Measurements from ENCODE around the gene NFIX. TPM values are rescaled to one million over a fixed set of nuclear protein-coding genes. Genes with fewer than 3 reads are reported as not detected.

Gene NFIX
- total and polyA plus RNA-seq, 9 donors: 30.3 to 256 (median 217) TPM

DNA sequence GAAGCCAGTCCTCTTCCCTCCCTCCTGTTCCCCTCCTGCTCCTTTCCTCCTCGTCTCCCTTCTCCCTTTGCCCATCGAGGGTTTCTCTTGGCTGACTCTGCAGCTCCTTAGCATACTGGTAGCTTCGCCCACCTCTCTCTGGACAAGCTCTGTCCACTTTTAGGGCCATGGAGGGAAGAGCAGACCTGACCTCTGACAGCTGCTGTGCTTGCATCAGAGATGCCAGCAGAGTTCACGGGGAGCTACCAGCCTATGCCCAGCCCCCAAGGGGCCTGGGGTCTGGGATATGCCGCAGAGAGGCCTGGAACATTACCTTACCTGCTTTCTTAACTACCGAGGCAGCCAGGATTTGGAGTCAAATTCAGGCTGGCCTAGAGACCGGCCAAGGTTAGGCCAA lies 87.7 kb downstream of the NFIX start:
- peaks cover 6% of the 10 kb centered on the region for H3K4me1 ChIP-seq (ENCODE audit: insufficient read depth)
- H3K36me3 ChIP-seq: no peaks in the 10 kb centered on the region
- no peak overlapping the region for H3K27ac ChIP-seq
- no peaks in the 10 kb centered on the region for H3K27me3 ChIP-seq
- intact Hi-C loops (cut with DNase I): no loop called here
- no peak overlapping the region for H3K4me3 ChIP-seq
- DNase-seq: no peak
- WGBS, 3 donors: 74 to 76% (median 75%) methylated on average over 7 of the region's 7 CpGs
- no peaks in the 10 kb centered on the region for H3K9me3 ChIP-seq
- TF ChIP-seq, protein P1, sequence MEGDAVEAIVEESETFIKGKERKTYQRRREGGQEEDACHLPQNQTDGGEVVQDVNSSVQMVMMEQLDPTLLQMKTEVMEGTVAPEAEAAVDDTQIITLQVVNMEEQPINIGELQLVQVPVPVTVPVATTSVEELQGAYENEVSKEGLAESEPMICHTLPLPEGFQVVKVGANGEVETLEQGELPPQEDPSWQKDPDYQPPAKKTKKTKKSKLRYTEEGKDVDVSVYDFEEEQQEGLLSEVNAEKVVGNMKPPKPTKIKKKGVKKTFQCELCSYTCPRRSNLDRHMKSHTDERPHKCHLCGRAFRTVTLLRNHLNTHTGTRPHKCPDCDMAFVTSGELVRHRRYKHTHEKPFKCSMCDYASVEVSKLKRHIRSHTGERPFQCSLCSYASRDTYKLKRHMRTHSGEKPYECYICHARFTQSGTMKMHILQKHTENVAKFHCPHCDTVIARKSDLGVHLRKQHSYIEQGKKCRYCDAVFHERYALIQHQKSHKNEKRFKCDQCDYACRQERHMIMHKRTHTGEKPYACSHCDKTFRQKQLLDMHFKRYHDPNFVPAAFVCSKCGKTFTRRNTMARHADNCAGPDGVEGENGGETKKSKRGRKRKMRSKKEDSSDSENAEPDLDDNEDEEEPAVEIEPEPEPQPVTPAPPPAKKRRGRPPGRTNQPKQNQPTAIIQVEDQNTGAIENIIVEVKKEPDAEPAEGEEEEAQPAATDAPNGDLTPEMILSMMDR (IDR thresholded peaks at IDR 0.05): no peak
- no peak for TF ChIP-seq POLR2A (IDR thresholded peaks at IDR 0.05)
- TF ChIP-seq EP300 (IDR thresholded peaks at IDR 0.05): no peak

DNA sequence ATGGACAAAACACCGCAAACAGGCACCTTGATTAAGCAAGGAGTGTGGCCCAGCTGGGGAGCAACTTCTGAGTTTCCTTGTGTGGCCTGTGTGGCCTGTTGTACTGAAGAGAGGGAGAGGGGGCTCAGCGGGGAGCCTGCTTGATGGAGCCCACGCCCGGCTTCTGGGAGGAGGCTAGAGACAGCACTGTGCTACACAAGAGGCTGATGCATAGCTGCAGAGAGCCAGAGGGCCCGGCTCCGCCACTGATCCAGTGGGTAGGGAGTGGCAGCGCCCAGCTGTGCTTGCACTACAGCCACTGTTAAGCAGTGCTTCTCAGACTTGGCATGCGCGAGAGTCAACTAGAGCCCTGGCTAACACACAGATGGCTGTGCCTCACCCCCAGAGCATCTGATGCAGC lies 88.4 kb downstream of the NFIX start:
- H3K36me3 ChIP-seq: no peaks in the 10 kb centered on the region
- WGBS, 3 donors: 85 to 90% (median 89%) methylated on average over 9 of the region's 9 CpGs
- H3K9me3 ChIP-seq: no peaks in the 10 kb centered on the region
- no peak for DNase-seq
- intact Hi-C loops (cut with DNase I): no loop called here
- no peaks in the 10 kb centered on the region for H3K27me3 ChIP-seq
- no peak overlapping the region for H3K4me3 ChIP-seq
- peaks cover 4% of the 10 kb centered on the region for H3K4me1 ChIP-seq (ENCODE audit: insufficient read depth)
- H3K27ac ChIP-seq: no peak overlapping the region
- no peak for TF ChIP-seq POLR2A (IDR thresholded peaks at IDR 0.05)
- TF ChIP-seq, protein P1 (IDR thresholded peaks at IDR 0.05): no peak
- TF ChIP-seq EP300 (IDR thresholded peaks at IDR 0.05): no peak

DNA sequence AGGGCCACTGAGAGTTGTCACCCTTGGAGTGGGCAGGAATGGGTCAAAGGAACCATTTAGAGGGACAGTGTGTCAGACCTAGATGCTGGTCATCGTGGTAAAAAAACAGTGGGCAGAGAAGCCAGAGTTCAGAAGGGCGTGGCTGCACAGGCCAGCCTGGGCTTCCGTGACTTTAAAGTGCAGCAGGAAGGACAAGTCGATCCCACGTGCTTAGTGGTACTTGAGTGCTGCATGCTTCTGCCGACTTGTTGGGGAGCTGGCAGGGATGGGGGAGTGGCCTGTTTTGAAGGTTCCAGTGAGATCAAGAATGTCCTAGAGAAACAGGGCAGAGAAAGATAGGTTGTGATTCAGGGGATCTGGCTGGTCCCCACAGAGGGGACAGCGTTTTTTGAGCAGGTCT lies 90.4 kb downstream of the NFIX start:
- intact Hi-C loops (cut with DNase I): no loop called here
- H3K36me3 ChIP-seq: no peaks in the 10 kb centered on the region
- TF ChIP-seq EP300 (IDR thresholded peaks at IDR 0.05) (no peak), POLR2A (IDR thresholded peaks at IDR 0.05) (no peak)
- TF ChIP-seq, protein P1 (IDR thresholded peaks at IDR 0.05): no peak
- no peak for DNase-seq
- no peak overlapping the region for H3K27ac ChIP-seq
- WGBS, 3 donors: 49 to 54% (median 50%) methylated on average over 7 of the region's 7 CpGs
- peaks cover 12% of the 10 kb centered on the region for H3K4me1 ChIP-seq (ENCODE audit: insufficient read depth)
- H3K27me3 ChIP-seq: no peaks in the 10 kb centered on the region
- H3K9me3 ChIP-seq: no peaks in the 10 kb centered on the region
- H3K4me3 ChIP-seq: no peak overlapping the region

DNA sequence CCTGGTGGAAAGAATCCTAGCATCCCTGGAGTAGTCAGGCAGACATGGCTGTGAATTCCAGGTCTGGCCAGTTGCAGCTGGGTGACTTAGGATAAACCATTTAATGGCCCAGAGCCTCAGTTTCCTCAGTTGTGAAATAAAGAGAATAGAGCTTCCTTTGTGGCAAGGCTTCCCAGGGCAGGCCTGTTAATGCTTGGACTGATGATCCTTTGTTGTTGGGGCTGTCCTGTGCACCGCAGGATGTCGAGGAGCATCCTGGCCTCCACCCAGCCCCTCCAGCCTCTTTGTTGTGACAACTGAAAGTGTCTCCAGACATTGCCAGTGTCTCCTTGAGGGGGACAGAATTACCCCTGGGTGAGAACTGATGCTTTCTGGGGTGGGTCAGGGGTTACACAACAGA lies 91.1 kb downstream of the NFIX start:
- Histone ChIP-seq H3K4me1 (ENCODE audit: insufficient read depth) (peaks cover 17% of the 10 kb centered on the region), H3K27me3 (no peaks in the 10 kb centered on the region), H3K36me3 (no peaks in the 10 kb centered on the region), H3K4me3 (no peak overlapping the region), H3K9me3 (no peaks in the 10 kb centered on the region), H3K27ac (no peak overlapping the region)
- WGBS, 3 donors: 68 to 91% (median 85%) methylated on average over 2 of the region's 2 CpGs
- intact Hi-C loops (cut with DNase I): no loop called here
- TF ChIP-seq, protein P1 (IDR thresholded peaks at IDR 0.05): no peak
- TF ChIP-seq EP300 (IDR thresholded peaks at IDR 0.05): no peak
- no peak for TF ChIP-seq POLR2A (IDR thresholded peaks at IDR 0.05)
- no peak for DNase-seq

Data from ovary (tissue), 9 donors.